ENCODE measurements around the gene IGSF22. TPM values are rescaled to one million over a fixed set of nuclear protein-coding genes. Genes with fewer than 3 reads are reported as not detected.

The IGSF22 gene
- total and polyA plus RNA-seq, 2 of the 13 experiments (the other 11 are each of a cell fraction or from before 2014, with no cell fraction given): not detected

DNA sequence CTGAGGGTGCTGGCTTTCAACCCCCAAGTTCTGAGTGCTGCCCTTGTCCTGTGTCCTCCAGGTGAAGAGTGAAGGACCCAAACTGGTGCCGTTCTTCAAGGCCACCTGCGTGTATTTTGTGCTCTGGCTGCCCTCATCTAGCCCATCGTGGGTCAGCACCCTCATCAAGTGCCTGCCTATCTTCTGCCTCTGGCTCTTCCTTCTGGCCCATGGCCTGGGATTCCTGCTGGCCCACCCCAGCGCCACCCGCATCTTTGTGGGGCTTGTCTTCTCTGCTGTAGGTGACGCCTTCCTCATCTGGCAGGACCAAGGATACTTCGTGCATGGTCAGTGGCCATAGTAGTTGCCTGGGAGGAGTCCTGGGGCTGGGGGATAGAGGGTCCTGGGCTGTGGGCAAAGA lies 25.1 kb downstream of the IGSF22 start:
- Histone ChIP-seq H3K4me2 (ENCODE audit: low read depth, low read length) (no peak overlapping the region), H3K79me2 (ENCODE audit: insufficient read depth, low read length) (no peaks in the 10 kb centered on the region), H3K9ac (ENCODE audit: insufficient read depth, low read depth, low read length) (no peak overlapping the region), H3K27me3 (ENCODE audit: control insufficient read depth in 1 of 2, insufficient read depth in 2 of 2, low read length in 2 of 2) (peaks cover 3 to 56% of the 10 kb centered on the region in 2 experiments; a peak in 4 of 5 replicates), H2AFZ (ENCODE audit: low read length) (no peak overlapping the region), H3K4me3 (replicated peaks in 1 of 3; ENCODE audit: insufficient read depth in 1 of 3, low read depth in 2 of 3, low read length in 3 of 3) (no peak overlapping the region), H4K20me1 (ENCODE audit: insufficient read depth, low read length) (no peaks in the 10 kb centered on the region), H3K27ac (ENCODE audit: extremely low read length, insufficient read depth, low read length) (no peak overlapping the region), H3K4me1 (ENCODE audit: insufficient read depth, low read length) (peaks cover 16% of the 10 kb centered on the region), H3K9me3 (ENCODE audit: low read length) (no peaks in the 10 kb centered on the region), H3K36me3 (replicated peaks in 1 of 2; ENCODE audit: control insufficient read depth in 1 of 2, insufficient read depth in 2 of 2, low read length in 2 of 2) (no peaks in the 10 kb centered on the region)
- WGBS (ENCODE audit: low lambda C conversion rate): 53% methylated on average over 5 of the region's 7 CpGs
- no peak for ATAC-seq
- POLR2A ChIA-PET: no interaction called here
- in situ Hi-C loops (cut with HindIII; ENCODE audit: extremely low pct_ligation_motif_present, low pct_unique_long_range_greater_than_20kb) (no loop called here), intact Hi-C loops (cut with micrococcal nuclease; ENCODE audit: unreplicated experiment) (no loop called here)
- DNase-seq (ENCODE audit: low spot score): no peak
- FAIRE-seq: no peak
- CTCF ChIA-PET (ENCODE audit: low intra/inter-chr PET ratio, low total read pairs): no interaction called here
- BruUV-seq (replicated peaks): no TSS peak
- no peak for TF ChIP-seq NFIB (CRISPR knock-in tag; IDR thresholded peaks at IDR 0.05; ENCODE audit: borderline replicate concordance)
- TF ChIP-seq HDAC6 (IDR thresholded peaks at IDR 0.05; ENCODE audit: low read depth, low read length): no peak
- no peak for TF ChIP-seq CEBPG (CRISPR knock-in tag; IDR thresholded peaks at IDR 0.05)
- TF ChIP-seq ATF1 (CRISPR knock-in tag; IDR thresholded peaks at IDR 0.05): no peak
- no peak for TF ChIP-seq GABPA (IDR thresholded peaks at IDR 0.05; ENCODE audit: low read depth, low read length)
- no peak for TF ChIP-seq GABPA (CRISPR knock-in tag; IDR thresholded peaks at IDR 0.05; ENCODE audit: low read depth)
- no peak for TF ChIP-seq ZNF614 (CRISPR knock-in tag; IDR thresholded peaks at IDR 0.05; ENCODE audit: borderline replicate concordance)
- no peak for TF ChIP-seq ZBTB7A (CRISPR knock-in tag; IDR thresholded peaks at IDR 0.05)
- no peak for TF ChIP-seq MTA1 (CRISPR knock-in tag; IDR thresholded peaks at IDR 0.05; ENCODE audit: borderline replicate concordance)
- TF ChIP-seq NFE2L2 (IDR thresholded peaks at IDR 0.05; ENCODE audit: low read length): no peak

- no peaks in the 10 kb centered on the region for H3K9me3 ChIP-seq (ENCODE audit: low read length)
- no peak overlapping the region for H3K9ac ChIP-seq (ENCODE audit: insufficient read depth, low read depth, low read length)
- H3K27me3 ChIP-seq (ENCODE audit: control insufficient read depth in 1 of 2, insufficient read depth in 2 of 2, low read length in 2 of 2): peaks cover 2 to 51% of the 10 kb centered on the region in 2 experiments; a peak in 4 of 5 replicates
- no peaks in the 10 kb centered on the region for H3K36me3 ChIP-seq (replicated peaks in 1 of 2; ENCODE audit: control insufficient read depth in 1 of 2, insufficient read depth in 2 of 2, low read length in 2 of 2)
- FAIRE-seq (no peak), ATAC-seq (no peak), DNase-seq (ENCODE audit: low spot score) (no peak)
- no TSS peak for BruUV-seq (replicated peaks)
- in situ Hi-C loops (cut with HindIII; ENCODE audit: extremely low pct_ligation_motif_present, low pct_unique_long_range_greater_than_20kb): no loop called here
- H3K4me2 ChIP-seq (ENCODE audit: low read depth, low read length): no peak overlapping the region
- no peak overlapping the region for H3K4me3 ChIP-seq (replicated peaks in 1 of 3; ENCODE audit: insufficient read depth in 1 of 3, low read depth in 2 of 3, low read length in 3 of 3)
- intact Hi-C loops (cut with micrococcal nuclease; ENCODE audit: unreplicated experiment): no loop called here
- no peak overlapping the region for H2AFZ ChIP-seq (ENCODE audit: low read length)
- no peaks in the 10 kb centered on the region for H4K20me1 ChIP-seq (ENCODE audit: insufficient read depth, low read length)
- no peak overlapping the region for H3K27ac ChIP-seq (ENCODE audit: extremely low read length, insufficient read depth, low read length)
- peaks cover 16% of the 10 kb centered on the region for H3K4me1 ChIP-seq (ENCODE audit: insufficient read depth, low read length)
- WGBS (ENCODE audit: low lambda C conversion rate): 0% methylated on average over 1 of the region's 1 CpG
- no peaks in the 10 kb centered on the region for H3K79me2 ChIP-seq (ENCODE audit: insufficient read depth, low read length)
- POLR2A ChIA-PET: no interaction called here
- CTCF ChIA-PET (ENCODE audit: low intra/inter-chr PET ratio, low total read pairs): no interaction called here
- TF ChIP-seq ATRX (CRISPR knock-in tag; IDR thresholded peaks at IDR 0.05; ENCODE audit: borderline replicate concordance) (no peak), FOXA1 (IDR thresholded peaks at IDR 0.05) (no peak), FOXA1 (CRISPR knock-in tag; IDR thresholded peaks at IDR 0.05) (no peak), MAFG (CRISPR knock-in tag; IDR thresholded peaks at IDR 0.05) (no peak), THYN1 (CRISPR knock-in tag; IDR thresholded peaks at IDR 0.05; ENCODE audit: borderline replicate concordance, low read depth) (no peak)
- TF ChIP-seq, protein P1, sequence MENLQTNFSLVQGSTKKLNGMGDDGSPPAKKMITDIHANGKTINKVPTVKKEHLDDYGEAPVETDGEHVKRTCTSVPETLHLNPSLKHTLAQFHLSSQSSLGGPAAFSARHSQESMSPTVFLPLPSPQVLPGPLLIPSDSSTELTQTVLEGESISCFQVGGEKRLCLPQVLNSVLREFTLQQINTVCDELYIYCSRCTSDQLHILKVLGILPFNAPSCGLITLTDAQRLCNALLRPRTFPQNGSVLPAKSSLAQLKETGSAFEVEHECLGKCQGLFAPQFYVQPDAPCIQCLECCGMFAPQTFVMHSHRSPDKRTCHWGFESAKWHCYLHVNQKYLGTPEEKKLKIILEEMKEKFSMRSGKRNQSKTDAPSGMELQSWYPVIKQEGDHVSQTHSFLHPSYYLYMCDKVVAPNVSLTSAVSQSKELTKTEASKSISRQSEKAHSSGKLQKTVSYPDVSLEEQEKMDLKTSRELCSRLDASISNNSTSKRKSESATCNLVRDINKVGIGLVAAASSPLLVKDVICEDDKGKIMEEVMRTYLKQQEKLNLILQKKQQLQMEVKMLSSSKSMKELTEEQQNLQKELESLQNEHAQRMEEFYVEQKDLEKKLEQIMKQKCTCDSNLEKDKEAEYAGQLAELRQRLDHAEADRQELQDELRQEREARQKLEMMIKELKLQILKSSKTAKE (CRISPR knock-in tag; IDR thresholded peaks at IDR 0.05; ENCODE audit: borderline replicate concordance): no peak
- TF ChIP-seq, protein P2, sequence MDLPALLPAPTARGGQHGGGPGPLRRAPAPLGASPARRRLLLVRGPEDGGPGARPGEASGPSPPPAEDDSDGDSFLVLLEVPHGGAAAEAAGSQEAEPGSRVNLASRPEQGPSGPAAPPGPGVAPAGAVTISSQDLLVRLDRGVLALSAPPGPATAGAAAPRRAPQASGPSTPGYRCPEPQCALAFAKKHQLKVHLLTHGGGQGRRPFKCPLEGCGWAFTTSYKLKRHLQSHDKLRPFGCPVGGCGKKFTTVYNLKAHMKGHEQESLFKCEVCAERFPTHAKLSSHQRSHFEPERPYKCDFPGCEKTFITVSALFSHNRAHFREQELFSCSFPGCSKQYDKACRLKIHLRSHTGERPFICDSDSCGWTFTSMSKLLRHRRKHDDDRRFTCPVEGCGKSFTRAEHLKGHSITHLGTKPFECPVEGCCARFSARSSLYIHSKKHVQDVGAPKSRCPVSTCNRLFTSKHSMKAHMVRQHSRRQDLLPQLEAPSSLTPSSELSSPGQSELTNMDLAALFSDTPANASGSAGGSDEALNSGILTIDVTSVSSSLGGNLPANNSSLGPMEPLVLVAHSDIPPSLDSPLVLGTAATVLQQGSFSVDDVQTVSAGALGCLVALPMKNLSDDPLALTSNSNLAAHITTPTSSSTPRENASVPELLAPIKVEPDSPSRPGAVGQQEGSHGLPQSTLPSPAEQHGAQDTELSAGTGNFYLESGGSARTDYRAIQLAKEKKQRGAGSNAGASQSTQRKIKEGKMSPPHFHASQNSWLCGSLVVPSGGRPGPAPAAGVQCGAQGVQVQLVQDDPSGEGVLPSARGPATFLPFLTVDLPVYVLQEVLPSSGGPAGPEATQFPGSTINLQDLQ (CRISPR knock-in tag; IDR thresholded peaks at IDR 0.05): no peak
Observed at GRCh38 chr11:18700375-18700774, 25.6 kb downstream of the IGSF22 start.

All from HepG2 (cell line).